Neural crest cell (in vitro differentiated cells): Measurements from ENCODE around the gene LSMEM2. TPM values are rescaled to one million over a fixed set of nuclear protein-coding genes. Genes with fewer than 3 reads are reported as not detected.

Experiments used
- DNase-seq: peaks from one replicate; pipeline ENCODE4 v3.0.0; 2021; ENCODE audit warnings: low read depth, mixed read lengths, low spot score
- H3K27ac Mint-ChIP-seq: one replicate; pipeline ENCODE4 v1.8.0; 2021; ENCODE audit warnings: mild to moderate bottlenecking, mixed read lengths; ENCODE audit not compliant: unreplicated experiment
- H3K27me3 Mint-ChIP-seq: 2 replicates; pipeline ENCODE4 v1.8.0; 2021; ENCODE audit warnings: low read depth, mild to moderate bottlenecking, mixed read lengths
- H3K36me3 Mint-ChIP-seq: 2 replicates; pipeline ENCODE4 v1.8.0; 2021; ENCODE audit warnings: low read depth, mild to moderate bottlenecking, mixed read lengths
- H3K4me1 Mint-ChIP-seq: 2 replicates; pipeline ENCODE4 v1.8.0; 2021; ENCODE audit warnings: mixed read lengths
- H3K4me3 Mint-ChIP-seq: one replicate; pipeline ENCODE4 v1.8.0; 2021; ENCODE audit warnings: mild to moderate bottlenecking, mixed read lengths
- H3K9me3 Mint-ChIP-seq: 2 replicates; pipeline ENCODE4 v1.8.0; 2021; ENCODE audit warnings: mixed read lengths
- total RNA-seq: library from RNA; stranded (reverse); gene quantifications from 2 replicates; pipeline ENCODE4 v1.2.1, GENCODE V29; 2021
- TF ChIP-seq, protein P1 (sequence below): fragments of 200-600 bp; sonication (generic); conservative IDR thresholded peaks from 2 replicates; pipeline ENCODE4 v1.5.0; 2021; ENCODE audit warnings: antibody characterized with exemption, mild to moderate bottlenecking

The LSMEM2 gene
- total RNA-seq, 1 donor from 2014 or later, result not detected

DNA sequence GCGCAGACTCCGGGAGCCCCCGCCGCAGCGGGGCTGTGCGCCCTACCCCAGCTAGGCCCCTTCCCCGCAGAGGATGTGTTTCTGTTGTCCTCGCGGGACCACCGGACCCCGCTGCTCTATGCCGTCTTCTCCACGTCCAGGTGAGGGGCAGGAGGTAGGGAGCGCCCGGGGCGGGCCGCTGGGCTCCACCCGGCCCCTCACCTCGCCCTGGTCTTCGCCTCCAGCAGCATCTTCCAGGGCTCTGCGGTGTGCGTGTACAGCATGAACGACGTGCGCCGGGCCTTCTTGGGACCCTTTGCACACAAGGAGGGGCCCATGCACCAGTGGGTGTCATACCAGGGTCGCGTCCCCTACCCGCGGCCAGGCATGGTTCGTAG is 5.2 kb upstream of the LSMEM2 start:
- Mint-ChIP-seq H3K9me3 (no peaks in the 10 kb centered on the region), H3K27ac (no peak overlapping the region), H3K4me3 (no peak overlapping the region), H3K27me3 (peaks cover 42% of the 10 kb centered on the region), H3K4me1 (peaks cover 34% of the 10 kb centered on the region), H3K36me3 (no peaks in the 10 kb centered on the region)
- TF ChIP-seq, protein P1, sequence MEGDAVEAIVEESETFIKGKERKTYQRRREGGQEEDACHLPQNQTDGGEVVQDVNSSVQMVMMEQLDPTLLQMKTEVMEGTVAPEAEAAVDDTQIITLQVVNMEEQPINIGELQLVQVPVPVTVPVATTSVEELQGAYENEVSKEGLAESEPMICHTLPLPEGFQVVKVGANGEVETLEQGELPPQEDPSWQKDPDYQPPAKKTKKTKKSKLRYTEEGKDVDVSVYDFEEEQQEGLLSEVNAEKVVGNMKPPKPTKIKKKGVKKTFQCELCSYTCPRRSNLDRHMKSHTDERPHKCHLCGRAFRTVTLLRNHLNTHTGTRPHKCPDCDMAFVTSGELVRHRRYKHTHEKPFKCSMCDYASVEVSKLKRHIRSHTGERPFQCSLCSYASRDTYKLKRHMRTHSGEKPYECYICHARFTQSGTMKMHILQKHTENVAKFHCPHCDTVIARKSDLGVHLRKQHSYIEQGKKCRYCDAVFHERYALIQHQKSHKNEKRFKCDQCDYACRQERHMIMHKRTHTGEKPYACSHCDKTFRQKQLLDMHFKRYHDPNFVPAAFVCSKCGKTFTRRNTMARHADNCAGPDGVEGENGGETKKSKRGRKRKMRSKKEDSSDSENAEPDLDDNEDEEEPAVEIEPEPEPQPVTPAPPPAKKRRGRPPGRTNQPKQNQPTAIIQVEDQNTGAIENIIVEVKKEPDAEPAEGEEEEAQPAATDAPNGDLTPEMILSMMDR, result no peak
- no peak for DNase-seq

- no peaks in the 10 kb centered on the region for H3K9me3 Mint-ChIP-seq
- peaks cover 33% of the 10 kb centered on the region for H3K4me1 Mint-ChIP-seq
Observed at GRCh38 chr3:50274371-50275104, 4.3 kb upstream of the LSMEM2 start.

GRCh38 chr3:50275141-50275995 is 3.5 kb upstream of the LSMEM2 start:
- Mint-ChIP-seq H3K4me3 (peak overlapping the region; percentile 44), H3K27me3 (peaks cover 41% of the 10 kb centered on the region), H3K27ac (no peak overlapping the region), H3K9me3 (no peaks in the 10 kb centered on the region), H3K4me1 (peaks cover 33% of the 10 kb centered on the region), H3K36me3 (no peaks in the 10 kb centered on the region)
- TF ChIP-seq, protein P1, result no peak
- peak; percentile 37 for DNase-seq

More at GRCh38 chr3:50274371-50275104, 4.3 kb upstream of the LSMEM2 start:
- peak; percentile 54 for DNase-seq
- Mint-ChIP-seq H3K36me3 (no peaks in the 10 kb centered on the region), H3K4me3 (peak overlapping the region; percentile 54), H3K27ac (no peak overlapping the region), H3K27me3 (peaks cover 41% of the 10 kb centered on the region)
- TF ChIP-seq, protein P1, result peak; percentile 83

- H3K4me3 Mint-ChIP-seq, result no peak overlapping the region
- peaks cover 41% of the 10 kb centered on the region for H3K27me3 Mint-ChIP-seq
Observed at GRCh38 chr3:50275996-50276761, 2.7 kb upstream of the LSMEM2 start.

DNA sequence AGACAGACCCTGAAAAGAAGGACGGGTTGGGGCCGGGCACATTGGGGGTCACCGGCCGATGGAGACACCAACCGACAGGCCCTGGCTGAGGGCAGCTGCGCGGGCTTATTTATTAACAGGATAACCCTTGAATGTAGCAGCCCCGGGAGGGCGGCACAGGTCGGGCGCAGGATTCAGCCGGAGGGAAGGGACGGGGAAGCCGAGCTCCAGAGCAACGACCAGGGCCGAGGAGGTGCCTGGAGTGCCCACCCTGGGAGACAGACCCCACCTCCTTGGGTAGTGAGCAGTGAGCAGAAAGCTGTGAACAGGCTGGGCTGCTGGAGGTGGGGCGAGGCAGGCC is 2.2 kb upstream of the LSMEM2 start:
- no peak overlapping the region for H3K27ac Mint-ChIP-seq
- H3K36me3 Mint-ChIP-seq, result no peaks in the 10 kb centered on the region
- TF ChIP-seq, protein P1, result no peak
- H3K9me3 Mint-ChIP-seq, result no peaks in the 10 kb centered on the region
- H3K4me1 Mint-ChIP-seq, result peaks cover 27% of the 10 kb centered on the region
- H3K27me3 Mint-ChIP-seq, result peaks cover 35% of the 10 kb centered on the region
- no peak for DNase-seq
- H3K4me3 Mint-ChIP-seq, result no peak overlapping the region

More at GRCh38 chr3:50275996-50276761, 2.7 kb upstream of the LSMEM2 start:
- Mint-ChIP-seq H3K4me1 (peaks cover 33% of the 10 kb centered on the region), H3K9me3 (no peaks in the 10 kb centered on the region), H3K27ac (no peak overlapping the region), H3K36me3 (no peaks in the 10 kb centered on the region)
- DNase-seq, result no peak
- TF ChIP-seq, protein P1, result no peak
